GM12874 (cell line): ENCODE results near the gene GABBR2.

Source experiments
- TF ChIP-seq, protein P1 (sequence below): IDR thresholded peaks from 2 replicates; pipeline ENCODE4 v1.5.1; 2011; ENCODE audit warnings: low read depth, mild to moderate bottlenecking, control low read depth, low read length, moderate library complexity; ENCODE audit not compliant: insufficient read depth

Gene GABBR2

GRCh38 chr9:98329281-98329680 is 379.5 kb downstream of the GABBR2 start:
- TF ChIP-seq, protein P1, sequence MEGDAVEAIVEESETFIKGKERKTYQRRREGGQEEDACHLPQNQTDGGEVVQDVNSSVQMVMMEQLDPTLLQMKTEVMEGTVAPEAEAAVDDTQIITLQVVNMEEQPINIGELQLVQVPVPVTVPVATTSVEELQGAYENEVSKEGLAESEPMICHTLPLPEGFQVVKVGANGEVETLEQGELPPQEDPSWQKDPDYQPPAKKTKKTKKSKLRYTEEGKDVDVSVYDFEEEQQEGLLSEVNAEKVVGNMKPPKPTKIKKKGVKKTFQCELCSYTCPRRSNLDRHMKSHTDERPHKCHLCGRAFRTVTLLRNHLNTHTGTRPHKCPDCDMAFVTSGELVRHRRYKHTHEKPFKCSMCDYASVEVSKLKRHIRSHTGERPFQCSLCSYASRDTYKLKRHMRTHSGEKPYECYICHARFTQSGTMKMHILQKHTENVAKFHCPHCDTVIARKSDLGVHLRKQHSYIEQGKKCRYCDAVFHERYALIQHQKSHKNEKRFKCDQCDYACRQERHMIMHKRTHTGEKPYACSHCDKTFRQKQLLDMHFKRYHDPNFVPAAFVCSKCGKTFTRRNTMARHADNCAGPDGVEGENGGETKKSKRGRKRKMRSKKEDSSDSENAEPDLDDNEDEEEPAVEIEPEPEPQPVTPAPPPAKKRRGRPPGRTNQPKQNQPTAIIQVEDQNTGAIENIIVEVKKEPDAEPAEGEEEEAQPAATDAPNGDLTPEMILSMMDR: no peak

DNA sequence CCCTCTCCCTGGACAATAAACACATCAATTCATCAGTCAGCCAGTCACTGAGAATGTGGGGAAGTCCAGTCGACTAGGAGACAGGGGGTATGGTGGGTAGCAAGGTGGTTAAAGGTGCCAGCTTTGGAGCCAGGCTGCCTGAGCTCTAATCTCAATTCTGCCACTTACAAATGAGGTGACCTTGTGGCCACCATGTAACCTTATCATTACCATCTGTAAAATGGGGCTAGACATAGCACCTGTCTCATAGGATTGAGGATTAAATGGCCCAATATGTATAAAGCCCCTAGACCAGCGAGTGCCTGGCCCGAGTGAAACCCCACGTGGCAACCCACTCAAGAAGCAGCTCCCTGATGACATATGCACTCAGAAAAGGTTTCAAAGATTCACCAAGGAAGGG is 380.0 kb downstream of the GABBR2 start:
- TF ChIP-seq, protein P1: no peak

DNA sequence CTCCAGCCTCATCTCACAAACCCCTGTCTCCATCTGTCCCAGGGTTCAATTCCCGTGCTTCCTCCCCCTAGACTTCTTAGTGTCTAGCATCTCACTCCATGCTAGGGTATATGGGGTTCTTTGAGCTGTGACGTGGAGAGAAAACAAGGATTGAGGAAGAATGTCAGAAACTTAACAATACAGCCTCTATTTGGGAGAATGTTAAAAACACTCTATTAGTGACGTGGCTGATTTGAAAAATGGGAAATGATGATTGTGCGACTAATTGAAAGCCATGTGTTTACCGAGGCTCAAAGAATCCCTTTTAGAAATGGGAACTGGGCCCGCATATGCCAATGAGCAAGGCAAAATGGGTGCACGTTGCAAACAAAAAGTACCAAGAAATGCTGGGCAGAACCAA is 380.6 kb downstream of the GABBR2 start:
- TF ChIP-seq, protein P1: no peak

- TF ChIP-seq, protein P1: no peak
Observed at GRCh38 chr9:98327249-98327561, 381.5 kb downstream of the GABBR2 start.

DNA sequence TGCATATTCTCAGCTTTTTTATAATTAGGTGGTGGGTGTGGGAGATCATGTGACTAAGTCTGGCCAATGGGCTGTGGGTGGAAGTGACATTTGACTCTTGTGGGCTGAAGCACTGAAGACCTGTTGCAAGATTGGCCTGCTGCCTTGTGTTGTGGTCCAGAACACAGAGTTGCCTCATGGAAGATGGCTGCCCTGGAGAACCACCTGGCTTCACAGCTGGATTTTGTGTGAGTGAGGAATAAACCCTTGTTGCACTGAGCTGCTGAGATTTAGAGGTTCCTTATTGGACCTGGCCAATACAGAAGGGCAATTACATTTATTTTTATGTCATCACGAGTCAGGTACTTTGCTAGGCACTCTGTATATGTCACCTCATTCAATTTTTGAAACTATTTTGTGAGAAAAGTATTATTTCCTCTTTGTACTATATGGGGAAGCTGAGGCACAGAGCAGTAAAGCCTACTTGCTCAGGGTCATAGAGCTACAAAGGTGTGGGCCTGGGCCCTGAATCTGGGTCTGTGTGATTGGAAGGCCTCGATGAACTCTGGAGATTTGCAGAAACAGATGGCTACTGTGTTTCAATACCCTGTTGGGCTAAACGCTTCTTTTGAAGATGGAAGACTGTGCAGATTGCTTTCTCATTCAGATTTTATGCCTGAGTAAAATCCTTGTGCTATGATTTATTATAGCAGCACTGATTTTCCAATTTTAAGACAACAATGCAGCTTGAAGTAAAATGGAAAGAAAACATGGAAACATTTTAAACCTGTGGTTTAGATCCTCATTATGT is 382.1 kb downstream of the GABBR2 start:
- TF ChIP-seq, protein P1: no peak

GRCh38 chr9:98324801-98325200 is 383.9 kb downstream of the GABBR2 start:
- TF ChIP-seq, protein P1: no peak

DNA sequence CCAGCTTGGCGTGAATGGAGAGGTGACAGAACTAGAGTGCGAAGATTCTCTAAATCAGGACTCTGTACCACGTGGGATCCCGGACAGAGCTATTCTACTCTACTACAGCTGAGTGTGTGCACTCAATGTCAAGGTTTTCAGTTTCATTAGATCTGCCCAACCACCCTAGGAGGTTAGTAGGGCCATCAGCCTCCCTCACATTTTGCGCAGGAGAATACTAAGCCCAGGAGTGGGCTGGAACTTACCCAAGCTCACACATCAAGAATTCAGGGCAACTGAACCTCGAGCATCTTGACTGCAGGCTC is 385.0 kb downstream of the GABBR2 start:
- TF ChIP-seq, protein P1: no peak
